ENCODE measurements around the gene HDAC5. TPM values are rescaled to one million over a fixed set of nuclear protein-coding genes. Genes with fewer than 3 reads are reported as not detected.

HDAC5 gene
- total RNA-seq, 1 donor from 2014 or later = 32.0 TPM

Other genes with a start within 250 kb of the HDAC5 start
- 0.32 TPM for gene MPP2, start 216.1 kb downstream of the HDAC5 start, total RNA-seq
- gene PPY, start 181.2 kb downstream of the HDAC5 start, total RNA-seq = not detected
- gene PYY, start 169.7 kb downstream of the HDAC5 start, total RNA-seq = not detected
- gene NAGS, start 119.0 kb downstream of the HDAC5 start, total RNA-seq = 2.4 TPM
- 23.2 TPM for gene TMEM101, start 108.7 kb downstream of the HDAC5 start, total RNA-seq
- 41.8 TPM for gene LSM12, start 57.0 kb downstream of the HDAC5 start, total RNA-seq
- 24.0 TPM for gene G6PC3, start 52.9 kb downstream of the HDAC5 start, total RNA-seq
- gene HROB, start 18.3 kb upstream of the HDAC5 start, total RNA-seq = 6.3 TPM
- not detected for gene ASB16, start 47.1 kb upstream of the HDAC5 start, total RNA-seq
- gene TMUB2, start 63.3 kb upstream of the HDAC5 start, total RNA-seq = 18.2 TPM
- gene ATXN7L3, start 76.2 kb upstream of the HDAC5 start, total RNA-seq = 61.6 TPM
- 60.7 TPM for gene UBTF, start 96.0 kb upstream of the HDAC5 start, total RNA-seq
- gene SLC4A1, start 144.5 kb upstream of the HDAC5 start, total RNA-seq = not detected
- gene RUNDC3A, start 185.0 kb upstream of the HDAC5 start, total RNA-seq = 6.0 TPM
- gene SLC25A39, start 201.2 kb upstream of the HDAC5 start, total RNA-seq = 126 TPM
- gene GRN, start 221.7 kb upstream of the HDAC5 start, total RNA-seq = 767 TPM
- gene FAM171A2, start 240.2 kb upstream of the HDAC5 start, total RNA-seq = 1.1 TPM

All from esophagus mucosa (tissue), 1 donor.